GM13977 (cell line): ENCODE results near the gene BCAS3.

ENCODE experiments used
- DNase-seq: peaks from one replicate; pipeline ENCODE4 v3.0.0; 2012; ENCODE audit warnings: low spot score
- in situ Hi-C: fragments of 300-500 bp; cut with MboI; formaldehyde crosslinking; loops from one replicate; pipeline ENCODE4 v1.12.0; 2022; ENCODE audit warnings: low sequenced_read_pairs, low pct_unique_long_range_greater_than_20kb, mixed read lengths, inconsistent platforms; ENCODE audit not compliant: unreplicated experiment
- TF ChIP-seq, protein P1 (sequence below): IDR thresholded peaks from 2 replicates; pipeline ENCODE4 v1.5.1; 2012; ENCODE audit warnings: mild to moderate bottlenecking, control low read depth; ENCODE audit not compliant: insufficient read depth; ENCODE audit errors: extremely low read depth, missing control alignments

Gene BCAS3

DNA sequence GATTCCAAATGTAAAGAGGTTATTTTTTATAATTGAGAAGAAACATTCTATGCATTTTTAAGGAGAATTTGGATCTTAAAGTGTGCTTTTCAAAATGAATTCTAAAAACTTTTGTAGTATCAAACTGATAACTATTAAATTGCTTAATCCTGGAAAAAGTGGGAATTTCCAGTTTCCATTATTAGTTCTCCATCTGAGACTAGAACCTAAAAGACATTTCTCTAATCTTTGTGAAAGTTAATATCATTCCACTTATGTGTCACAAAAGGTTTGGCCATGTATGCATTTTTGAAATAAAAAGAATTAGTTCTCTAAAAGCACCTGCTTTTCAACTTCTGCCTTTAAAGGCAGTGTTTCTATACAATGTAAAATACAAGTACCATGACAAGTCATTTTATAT lies 155.0 kb downstream of the BCAS3 start:
- in situ Hi-C loops = no loop called here
- DNase-seq = no peak
- TF ChIP-seq, protein P1, sequence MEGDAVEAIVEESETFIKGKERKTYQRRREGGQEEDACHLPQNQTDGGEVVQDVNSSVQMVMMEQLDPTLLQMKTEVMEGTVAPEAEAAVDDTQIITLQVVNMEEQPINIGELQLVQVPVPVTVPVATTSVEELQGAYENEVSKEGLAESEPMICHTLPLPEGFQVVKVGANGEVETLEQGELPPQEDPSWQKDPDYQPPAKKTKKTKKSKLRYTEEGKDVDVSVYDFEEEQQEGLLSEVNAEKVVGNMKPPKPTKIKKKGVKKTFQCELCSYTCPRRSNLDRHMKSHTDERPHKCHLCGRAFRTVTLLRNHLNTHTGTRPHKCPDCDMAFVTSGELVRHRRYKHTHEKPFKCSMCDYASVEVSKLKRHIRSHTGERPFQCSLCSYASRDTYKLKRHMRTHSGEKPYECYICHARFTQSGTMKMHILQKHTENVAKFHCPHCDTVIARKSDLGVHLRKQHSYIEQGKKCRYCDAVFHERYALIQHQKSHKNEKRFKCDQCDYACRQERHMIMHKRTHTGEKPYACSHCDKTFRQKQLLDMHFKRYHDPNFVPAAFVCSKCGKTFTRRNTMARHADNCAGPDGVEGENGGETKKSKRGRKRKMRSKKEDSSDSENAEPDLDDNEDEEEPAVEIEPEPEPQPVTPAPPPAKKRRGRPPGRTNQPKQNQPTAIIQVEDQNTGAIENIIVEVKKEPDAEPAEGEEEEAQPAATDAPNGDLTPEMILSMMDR = no peak

DNA sequence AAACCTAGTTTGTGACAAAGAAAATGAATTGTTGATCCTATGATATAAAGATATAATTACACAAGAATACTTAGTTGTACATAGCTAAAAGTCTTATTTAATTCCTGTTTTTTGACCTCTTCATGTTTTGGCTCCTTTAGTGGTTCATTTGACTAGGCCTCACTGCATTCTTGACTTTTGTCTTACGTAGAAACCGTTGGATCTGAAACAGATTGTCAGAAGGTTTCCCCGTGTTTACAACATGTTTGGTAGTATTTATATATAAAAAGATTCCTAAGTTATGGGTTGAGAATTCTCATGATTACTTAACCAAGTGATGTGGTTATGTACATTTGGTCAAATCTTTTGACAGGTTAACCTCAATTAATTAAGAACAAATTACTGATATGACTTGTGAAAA lies 162.8 kb downstream of the BCAS3 start:
- in situ Hi-C loops = no loop called here
- TF ChIP-seq, protein P1 = no peak
- DNase-seq = no peak

DNA sequence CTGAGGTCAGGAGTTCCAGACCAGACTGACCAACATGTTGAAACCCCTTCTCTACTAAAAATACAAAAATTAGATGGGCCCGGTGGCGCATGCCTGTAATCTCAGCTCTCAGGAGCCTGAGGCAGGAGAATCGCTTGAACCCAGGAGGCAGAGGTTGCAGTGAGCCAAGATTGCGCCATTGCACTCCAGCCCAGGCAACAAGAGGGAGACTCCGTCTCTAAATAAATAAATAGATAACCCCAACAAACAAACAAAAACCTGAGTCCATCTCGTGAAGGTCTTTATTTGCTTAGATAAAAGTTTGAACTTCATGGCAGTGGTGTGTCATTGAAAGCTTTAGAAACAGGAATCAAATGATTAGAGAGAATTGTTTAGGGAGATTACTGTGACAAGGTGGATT lies 167.4 kb downstream of the BCAS3 start:
- TF ChIP-seq, protein P1 = no peak
- no peak for DNase-seq
- in situ Hi-C loops = no loop called here

DNA sequence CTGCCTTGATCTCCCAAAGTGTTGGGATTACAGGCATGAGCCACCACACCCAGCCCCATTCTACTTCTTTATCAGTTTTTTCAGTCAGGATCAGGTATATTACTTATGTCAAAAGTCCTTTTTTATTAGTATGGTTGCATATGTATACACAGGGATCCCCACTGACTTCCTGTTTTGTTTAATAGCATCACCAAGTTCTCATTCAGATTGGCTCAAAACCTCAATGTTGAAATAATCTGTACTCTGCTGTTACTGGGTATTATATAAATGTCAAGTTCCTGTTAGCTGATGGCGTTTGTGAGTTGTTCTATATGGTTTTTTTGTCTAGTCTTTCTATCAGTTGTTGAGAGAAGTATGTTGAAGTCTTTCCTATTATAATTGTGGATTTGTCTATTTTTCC lies 168.5 kb downstream of the BCAS3 start:
- no peak for DNase-seq
- TF ChIP-seq, protein P1 = no peak
- in situ Hi-C loops = no loop called here

DNA sequence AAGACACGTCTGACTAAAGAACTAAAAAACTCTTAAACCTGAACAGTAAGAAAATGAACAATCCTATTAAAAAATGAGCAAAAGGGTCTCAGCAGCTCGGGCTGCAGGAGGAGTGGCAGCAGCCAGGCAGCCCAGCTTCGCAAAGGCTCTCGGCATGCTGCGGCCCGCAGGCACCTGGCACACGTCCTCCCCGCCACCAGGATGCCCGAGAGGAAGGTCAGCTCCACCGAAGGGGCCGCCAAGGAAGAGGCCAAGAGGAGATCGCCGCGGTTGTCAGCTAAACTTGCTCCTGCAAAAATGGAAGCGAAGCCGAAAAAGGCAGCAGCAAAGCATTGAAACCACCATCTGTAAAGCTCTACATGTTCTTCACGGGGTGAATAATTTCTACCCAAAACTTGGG lies 173.5 kb downstream of the BCAS3 start:
- in situ Hi-C loops = no loop called here
- TF ChIP-seq, protein P1 = no peak
- DNase-seq = no peak

DNA sequence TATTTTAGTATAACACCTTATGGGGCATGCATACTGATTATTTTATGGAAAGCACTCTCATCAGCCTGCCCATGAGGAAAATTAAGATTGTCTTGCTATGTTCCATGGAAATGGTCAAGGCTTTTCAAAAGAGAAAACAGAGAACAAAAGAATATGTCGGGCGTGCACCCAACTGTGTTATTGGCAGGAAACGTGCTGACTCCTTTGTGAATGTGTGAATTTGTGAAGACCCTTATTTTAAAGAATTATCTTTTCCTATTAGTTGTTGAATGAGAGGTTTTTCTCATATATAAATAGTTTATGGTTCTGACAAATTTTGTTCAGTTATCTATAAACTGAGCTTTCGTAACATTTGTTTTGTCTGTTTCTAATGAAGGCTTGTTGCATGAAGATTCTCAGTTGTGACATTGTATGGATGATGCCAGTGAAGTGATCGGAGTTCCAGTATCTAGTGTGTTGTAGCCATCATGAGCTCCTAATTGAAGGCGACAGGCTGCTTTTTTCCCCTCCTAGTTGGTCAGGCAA lies 180.0 kb downstream of the BCAS3 start:
- in situ Hi-C loops = no loop called here
- TF ChIP-seq, protein P1 = no peak
- DNase-seq = no peak

DNA sequence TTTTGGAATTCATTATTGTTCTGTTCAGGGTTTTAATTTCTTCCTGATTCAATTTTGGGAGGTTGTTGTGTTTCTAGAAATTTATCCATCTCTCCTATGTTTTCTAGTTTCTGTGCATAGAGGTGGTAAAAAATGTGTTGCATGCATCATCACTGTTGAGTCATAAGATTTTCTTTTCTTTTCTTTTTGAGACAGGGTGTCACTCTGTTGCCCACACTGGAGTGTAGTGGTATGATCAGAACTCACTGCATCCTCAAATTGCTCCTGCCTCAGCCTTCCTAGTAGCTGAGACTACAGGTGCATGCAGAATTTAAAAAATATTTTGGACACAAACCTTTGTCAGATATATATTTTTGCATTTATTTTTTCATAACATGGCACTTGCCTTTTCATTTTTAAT lies 184.8 kb downstream of the BCAS3 start:
- DNase-seq = no peak
- in situ Hi-C loops = no loop called here
- TF ChIP-seq, protein P1 = no peak
